Neuronal stem cell (in vitro differentiated cells): ENCODE measurements around the gene SYT6.

Source experiments
- DNase-seq: peaks from one replicate; pipeline ENCODE4 v3.0.0-alpha.2; 2013; ENCODE audit warnings: low spot score
- H2AFZ ChIP-seq: one replicate; pipeline ENCODE4 v1.6.1; 2013; ENCODE audit warnings: mild to moderate bottlenecking, low read length, inconsistent platforms
- H2AK5ac ChIP-seq: 2 replicates; pipeline ENCODE4 v1.6.1; 2013; ENCODE audit warnings: low read depth, mild to moderate bottlenecking, inconsistent platforms, low read length, moderate library complexity, mixed read lengths
- H2BK120ac ChIP-seq: 2 replicates; pipeline ENCODE4 v1.6.1; 2013; ENCODE audit warnings: low read depth, mild to moderate bottlenecking, inconsistent platforms, low read length, moderate library complexity, mixed read lengths
- H2BK12ac ChIP-seq: one replicate; pipeline ENCODE4 v1.6.1; 2013; ENCODE audit warnings: low read length, inconsistent platforms
- H2BK15ac ChIP-seq: 2 replicates; pipeline ENCODE4 v1.6.1; 2013; ENCODE audit warnings: mild to moderate bottlenecking, low read length, inconsistent platforms, mixed read lengths
- H2BK5ac ChIP-seq: one replicate; pipeline ENCODE4 v1.6.1; 2013; ENCODE audit warnings: inconsistent platforms, mild to moderate bottlenecking, low read length, moderate library complexity
- H3K14ac ChIP-seq: one replicate; pipeline ENCODE4 v1.6.1; 2013; ENCODE audit warnings: low read length, inconsistent platforms
- H3K18ac ChIP-seq: 2 replicates; pipeline ENCODE4 v1.6.1; 2013; ENCODE audit warnings: low read length, inconsistent platforms
- H3K23ac ChIP-seq: 2 replicates; pipeline ENCODE4 v1.6.1; 2013; ENCODE audit warnings: low read depth, mild to moderate bottlenecking, mixed read lengths, low read length, inconsistent platforms; ENCODE audit not compliant: poor library complexity
- H3K27ac ChIP-seq: replicated peaks from 3 replicates; pipeline ENCODE4 v1.5.1; 2013; ENCODE audit warnings: low read length, inconsistent platforms
- H3K27me3 ChIP-seq, 3 experiments: 2 replicates each; pipeline ENCODE4 v1.6.1; 2013; ENCODE audit warnings: low read length in 3 of 3, mild to moderate bottlenecking in 2 of 3, inconsistent platforms in 1 of 3, low read depth in 1 of 3, mixed read lengths in 1 of 3, moderate library complexity in 1 of 3; ENCODE audit not compliant: control insufficient read depth in 3 of 3, insufficient read depth in 3 of 3
- H3K36me3 ChIP-seq, 2 donors: replicated peaks in 1 of 2; 2 replicates each; pipeline ENCODE4 v1.6.1; 2013; ENCODE audit warnings: low read length in 2 of 2; ENCODE audit not compliant: control insufficient read depth in 2 of 2, insufficient read depth in 2 of 2
- H3K4ac ChIP-seq: 2 replicates; pipeline ENCODE4 v1.6.1; 2013; ENCODE audit warnings: inconsistent platforms, mild to moderate bottlenecking, low read length, moderate library complexity
- H3K4me1 ChIP-seq, 2 donors: 1 replicate in 1 of 2; 2 replicates in 1 of 2; pipeline ENCODE4 v1.6.1; 2013; ENCODE audit warnings: low read length in 2 of 2, low read depth in 1 of 2; ENCODE audit not compliant: control insufficient read depth in 2 of 2, insufficient read depth in 1 of 2
- H3K4me2 ChIP-seq: one replicate; pipeline ENCODE4 v1.6.1; 2013; ENCODE audit warnings: mild to moderate bottlenecking, low read length, inconsistent platforms; ENCODE audit not compliant: insufficient read depth, poor library complexity, severe bottlenecking
- H3K4me3 ChIP-seq, 2 donors: 2 replicates each; pipeline ENCODE4 v1.5.1; 2013; ENCODE audit warnings: low read length in 2 of 2, mild to moderate bottlenecking in 2 of 2, inconsistent platforms in 1 of 2, moderate library complexity in 1 of 2
- H3K79me1 ChIP-seq: one replicate; pipeline ENCODE4 v1.6.1; 2013; ENCODE audit warnings: low read depth, mild to moderate bottlenecking, inconsistent platforms, low read length, moderate library complexity
- H3K9ac ChIP-seq: one replicate; pipeline ENCODE4 v1.6.1; 2013; ENCODE audit warnings: mild to moderate bottlenecking, low read depth, low read length, inconsistent platforms; ENCODE audit not compliant: poor library complexity
- H3K9me3 ChIP-seq, 2 donors: replicated peaks in 1 of 2; 2 replicates each; pipeline versions ENCODE3 to v1.6.1; 2013; ENCODE audit warnings: low read length in 2 of 2, mild to moderate bottlenecking in 2 of 2, inconsistent platforms in 1 of 2, low read depth in 1 of 2, mixed read lengths in 1 of 2, moderate library complexity in 1 of 2; ENCODE audit not compliant: control insufficient read depth in 2 of 2, insufficient read depth in 1 of 2
- H4K8ac ChIP-seq: one replicate; pipeline ENCODE4 v1.6.1; 2013; ENCODE audit warnings: low read depth, mild to moderate bottlenecking, inconsistent platforms, low read length, moderate library complexity
- H4K91ac ChIP-seq: one replicate; pipeline ENCODE4 v1.6.1; 2013; ENCODE audit warnings: low read length, low read depth, mild to moderate bottlenecking, inconsistent platforms; ENCODE audit not compliant: poor library complexity
- WGBS, 2 donors: extraction: QIAGEN DNeasy Blood & Tissue Kit; methylation state at CpG; one replicate each; pipeline ENCODE4 v1.1.7; 2013; ENCODE audit warnings: missing lambda C conversion rate in 2 of 2, mixed read lengths in 1 of 2; ENCODE audit not compliant: insufficient read length in 2 of 2, insufficient replicate concordance in 1 of 2; ENCODE audit errors: extremely low coverage in 2 of 2; 5-methylcytosine and 5-hydroxymethylcytosine counted together

The SYT6 gene

DNA sequence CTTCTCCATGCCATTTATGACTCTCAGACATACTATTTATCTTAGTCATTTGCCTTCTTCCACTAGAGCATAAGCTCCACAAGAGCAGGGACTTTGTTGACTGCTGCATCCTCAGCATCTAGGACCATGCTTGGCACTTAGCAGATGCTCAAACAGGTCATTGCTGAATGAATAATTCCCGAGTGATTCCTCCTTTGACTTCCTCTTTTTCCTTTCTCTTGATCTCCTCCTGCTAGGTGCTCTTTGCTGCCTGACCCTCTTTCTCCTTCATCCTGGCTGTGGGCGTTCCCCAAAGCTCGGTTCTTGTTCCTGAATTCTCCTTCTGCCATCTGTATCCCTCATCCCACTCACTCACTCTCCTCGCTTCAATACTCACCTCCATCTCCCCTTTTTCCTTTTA is 23.5 kb downstream of the SYT6 start:
- no peak overlapping the region for H3K18ac ChIP-seq
- no peak overlapping the region for H2BK5ac ChIP-seq
- H4K91ac ChIP-seq: no peak overlapping the region
- H2AFZ ChIP-seq: no peak overlapping the region
- H2BK15ac ChIP-seq: no peak overlapping the region
- no peak for DNase-seq
- H2BK12ac ChIP-seq: no peak overlapping the region
- peaks cover 0 to 3% of the 10 kb centered on the region in 2 donors for H3K36me3 ChIP-seq
- H3K23ac ChIP-seq: no peak overlapping the region
- no peak overlapping the region for H4K8ac ChIP-seq
- H3K9me3 ChIP-seq: no peaks in the 10 kb centered on the region
- no peaks in the 10 kb centered on the region for H3K27me3 ChIP-seq
- no peak overlapping the region for H2BK120ac ChIP-seq
- peak overlapping the region; percentile 65 for H3K27ac ChIP-seq
- no peak overlapping the region for H3K9ac ChIP-seq
- H3K4me3 ChIP-seq: no peak overlapping the region
- H3K14ac ChIP-seq: no peak overlapping the region
- H3K4me1 ChIP-seq: peaks cover 0 to 24% of the 10 kb centered on the region in 2 donors
- H2AK5ac ChIP-seq: peak overlapping the region; percentile 39
- no peak overlapping the region for H3K4ac ChIP-seq
- 100% methylated on average over 1 of the region's 4 CpGs for WGBS, 2 donors
- H3K4me2 ChIP-seq: no peak overlapping the region
- peaks cover 2% of the 10 kb centered on the region for H3K79me1 ChIP-seq

DNA sequence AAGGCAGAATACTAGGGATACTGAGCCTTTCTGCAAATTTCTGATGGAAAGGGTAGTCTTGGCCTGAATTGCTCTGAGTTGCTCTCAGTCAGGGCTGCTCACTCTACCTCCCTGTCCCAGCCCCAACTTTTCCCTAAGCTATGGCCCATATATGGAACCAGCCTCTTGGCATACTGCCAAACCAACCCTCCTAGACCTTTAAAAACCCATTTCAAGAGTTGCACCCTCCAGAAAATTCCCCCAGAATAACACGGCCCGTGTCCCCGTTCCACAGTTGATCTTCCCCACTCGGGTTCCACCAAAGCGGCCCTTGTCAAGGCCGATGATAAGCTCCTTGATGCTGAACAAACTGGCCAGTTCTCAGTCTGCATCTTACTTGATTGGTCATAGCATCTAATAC is 25.4 kb downstream of the SYT6 start:
- H3K27ac ChIP-seq: no peak overlapping the region
- no peak overlapping the region for H3K4me3 ChIP-seq
- no CpG with 5 or more reads among the region's 6 CpGs for WGBS, 2 donors
- no peak overlapping the region for H3K9ac ChIP-seq
- no peak overlapping the region for H3K4ac ChIP-seq
- no peak overlapping the region for H2AK5ac ChIP-seq
- no peak overlapping the region for H4K8ac ChIP-seq
- H3K27me3 ChIP-seq: no peaks in the 10 kb centered on the region
- no peak overlapping the region for H4K91ac ChIP-seq
- H3K36me3 ChIP-seq: peaks cover 0 to 3% of the 10 kb centered on the region in 2 donors
- no peak overlapping the region for H2BK120ac ChIP-seq
- H3K79me1 ChIP-seq: peaks cover 2% of the 10 kb centered on the region
- no peak for DNase-seq
- no peaks in the 10 kb centered on the region for H3K9me3 ChIP-seq
- H3K14ac ChIP-seq: no peak overlapping the region
- no peak overlapping the region for H2BK5ac ChIP-seq
- no peak overlapping the region for H2BK15ac ChIP-seq
- no peak overlapping the region for H3K23ac ChIP-seq
- peaks cover 0 to 23% of the 10 kb centered on the region in 2 donors for H3K4me1 ChIP-seq
- H3K4me2 ChIP-seq: no peak overlapping the region
- H3K18ac ChIP-seq: no peak overlapping the region
- no peak overlapping the region for H2AFZ ChIP-seq
- no peak overlapping the region for H2BK12ac ChIP-seq

DNA sequence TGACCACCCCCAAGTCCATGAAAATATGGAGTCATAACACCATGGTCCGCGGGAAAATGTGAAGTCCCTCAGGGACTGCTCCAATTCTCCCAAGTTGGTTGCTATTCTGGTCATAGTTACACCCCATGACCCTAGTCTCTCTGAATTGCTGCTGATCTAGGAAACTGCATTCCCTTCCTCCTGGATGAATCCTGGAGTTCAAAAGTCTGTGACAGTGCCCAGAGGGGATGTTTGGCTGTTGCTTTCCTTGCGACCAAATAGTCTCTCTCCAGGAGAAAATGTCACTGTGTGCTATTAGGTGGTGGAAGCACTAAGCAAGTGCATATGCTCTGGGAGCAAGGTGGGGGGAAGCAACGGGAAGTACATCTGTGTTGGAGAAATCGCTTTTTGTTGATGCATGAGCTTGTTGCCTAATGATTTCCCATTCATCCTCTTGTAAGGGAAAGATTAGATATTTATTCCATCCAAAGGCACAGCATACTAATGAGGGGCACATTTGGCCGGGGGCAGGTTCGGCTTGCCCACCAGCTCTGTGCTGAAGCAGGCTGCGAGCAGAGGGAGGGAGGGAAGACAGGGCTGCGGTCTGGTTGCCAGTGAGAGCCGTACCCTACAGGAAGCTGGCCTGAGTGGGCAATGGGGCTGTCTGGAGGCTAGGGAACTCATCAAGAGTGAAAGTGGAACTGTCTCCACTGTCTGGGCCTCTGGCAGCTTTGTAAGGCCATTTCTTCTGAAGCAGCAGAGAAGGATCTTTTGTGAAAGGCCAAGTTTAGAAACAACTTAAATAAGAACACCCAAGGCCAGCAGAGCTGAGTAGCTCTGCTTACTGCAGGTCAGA is 27.2 kb downstream of the SYT6 start:
- Histone ChIP-seq H3K9me3 (no peaks in the 10 kb centered on the region), H2BK5ac (no peak overlapping the region), H3K4ac (no peak overlapping the region), H4K8ac (no peak overlapping the region), H4K91ac (no peak overlapping the region), H2BK15ac (no peak overlapping the region), H2AFZ (no peak overlapping the region), H3K18ac (peak overlapping the region; percentile 68), H3K4me3 (no peak overlapping the region), H3K14ac (no peak overlapping the region), H2BK12ac (no peak overlapping the region), H3K27ac (no peak overlapping the region), H2BK120ac (no peak overlapping the region), H3K4me1 (peaks cover 0 to 29% of the 10 kb centered on the region in 2 donors), H3K36me3 (peaks cover 0 to 3% of the 10 kb centered on the region in 2 donors), H3K4me2 (no peak overlapping the region), H2AK5ac (peak overlapping the region; percentile 3), H3K27me3 (no peaks in the 10 kb centered on the region), H3K79me1 (peaks cover 2% of the 10 kb centered on the region), H3K9ac (no peak overlapping the region), H3K23ac (no peak overlapping the region)
- WGBS, 2 donors: no CpG with 5 or more reads among the region's 10 CpGs
- no peak for DNase-seq

DNA sequence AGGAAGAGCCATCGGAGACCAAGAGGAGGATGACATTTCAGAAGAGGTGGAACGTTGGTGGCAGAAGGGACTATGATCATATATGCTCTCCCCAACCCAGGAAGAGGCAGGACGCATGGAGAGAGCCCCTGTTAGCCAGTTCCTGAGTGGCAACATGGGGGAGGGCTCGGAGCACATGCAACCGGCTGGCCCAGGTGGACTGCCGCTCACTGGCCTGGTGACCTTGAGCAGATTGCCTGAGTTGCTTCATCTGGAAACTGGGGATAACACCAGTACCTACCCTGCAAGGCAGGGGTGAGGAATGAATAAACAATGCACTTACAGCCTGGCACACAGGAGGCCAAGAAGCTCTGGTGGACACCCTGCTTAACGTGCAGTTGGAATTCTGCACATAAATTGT is 29.0 kb downstream of the SYT6 start:
- no peak overlapping the region for H4K8ac ChIP-seq
- peaks cover 0 to 2% of the 10 kb centered on the region in 2 donors for H3K36me3 ChIP-seq
- WGBS, 2 donors: no CpG with 5 or more reads among the region's 7 CpGs
- H3K14ac ChIP-seq: no peak overlapping the region
- no peak overlapping the region for H3K23ac ChIP-seq
- no peak overlapping the region for H3K4me3 ChIP-seq
- no peak overlapping the region for H3K4me2 ChIP-seq
- no peak overlapping the region for H3K27ac ChIP-seq
- peak overlapping the region; percentile 58 for H3K18ac ChIP-seq
- no peak overlapping the region for H2AFZ ChIP-seq
- H3K27me3 ChIP-seq: no peaks in the 10 kb centered on the region
- H3K4me1 ChIP-seq: peaks cover 0 to 16% of the 10 kb centered on the region in 2 donors
- DNase-seq: no peak
- no peak overlapping the region for H4K91ac ChIP-seq
- no peak overlapping the region for H2BK12ac ChIP-seq
- no peak overlapping the region for H2BK5ac ChIP-seq
- no peak overlapping the region for H2AK5ac ChIP-seq
- no peaks in the 10 kb centered on the region for H3K9me3 ChIP-seq
- no peak overlapping the region for H2BK15ac ChIP-seq
- peaks cover 2% of the 10 kb centered on the region for H3K79me1 ChIP-seq
- no peak overlapping the region for H3K9ac ChIP-seq
- no peak overlapping the region for H2BK120ac ChIP-seq
- H3K4ac ChIP-seq: no peak overlapping the region
